Upper lobe of right lung (tissue), 1 donor: ENCODE results near the gene BTBD1. TPM values are rescaled to one million over a fixed set of nuclear protein-coding genes. Genes with fewer than 3 reads are reported as not detected.
A peak's percentile ranks its signal among the peaks of the same experiment; 100 is the strongest.

Source experiments
- ATAC-seq: fragments of 200-7000 bp; cut with Tn5 transposase; one replicate; pipeline ENCODE4 v1.9.1; 2020; ENCODE audit warnings: mild to moderate bottlenecking, moderate library complexity
- DNase-seq: peaks from one replicate; pipeline ENCODE4 v3.0.0-alpha.2; 2020
- H3K27ac ChIP-seq: fragments of 200-600 bp; one replicate; pipeline ENCODE4 v1.8.0; 2022
- H3K27me3 ChIP-seq: fragments of 200-600 bp; one replicate; pipeline ENCODE4 v1.8.0; 2022; ENCODE audit warnings: mild to moderate bottlenecking
- H3K36me3 ChIP-seq: fragments of 200-600 bp; one replicate; pipeline ENCODE4 v1.8.0; 2022
- H3K4me1 ChIP-seq: fragments of 200-600 bp; one replicate; pipeline ENCODE4 v1.8.0; 2022
- H3K4me3 ChIP-seq: fragments of 200-600 bp; one replicate; pipeline ENCODE4 v1.8.0; 2022; ENCODE audit warnings: mild to moderate bottlenecking
- H3K9me3 ChIP-seq: fragments of 200-600 bp; one replicate; pipeline ENCODE4 v1.8.0; 2022
- CTCF ChIP-seq: fragments of 200-600 bp; IDR thresholded peaks from one replicate; pipeline ENCODE4 v1.8.0; 2022; ENCODE audit warnings: antibody characterized with exemption
- intact Hi-C: fragments of 100-400 bp; cut with DNase I; formaldehyde crosslinking; loops from one replicate; pipeline ENCODE4 v1.11.0; 2022
- total RNA-seq: library from RNA; stranded (reverse); fragmentation: NEBNext Ultra II Directional; extraction: Animal tissue kit (Norgen Biotek cat#: 25700); gene quantifications from one replicate; pipeline ENCODE4 v1.2.1, GENCODE V29; 2021
- donor health status: DM: no; HTN: yes; CAD: no; lungs with severe emphysema.

Gene BTBD1
- total RNA-seq, 1 donor from 2014 or later, result 44.6 TPM

- no peaks in the 10 kb centered on the region for H3K9me3 ChIP-seq
- no peak for TF ChIP-seq CTCF
- peak overlapping the region; percentile 67 for H3K4me3 ChIP-seq
- no peaks in the 10 kb centered on the region for H3K36me3 ChIP-seq
- peaks cover 12% of the 10 kb centered on the region for H3K4me1 ChIP-seq
- H3K27me3 ChIP-seq, result no peaks in the 10 kb centered on the region
- H3K27ac ChIP-seq, result peak overlapping the region; percentile 87
- DNase-seq, result peak; percentile 84
- peak; percentile 87 for ATAC-seq
- intact Hi-C loops, result no loop called here
Observed at GRCh38 chr15:83108266-83109219, 41.5 kb upstream of the BTBD1 start.

- Histone ChIP-seq H3K4me1 (peaks cover 10% of the 10 kb centered on the region), H3K9me3 (no peaks in the 10 kb centered on the region), H3K4me3 (peak overlapping the region; percentile 67), H3K27ac (peak overlapping the region; percentile 87), H3K36me3 (no peaks in the 10 kb centered on the region), H3K27me3 (no peaks in the 10 kb centered on the region)
- intact Hi-C loops, result no loop called here
- ATAC-seq (no peak), DNase-seq (no peak)
- TF ChIP-seq CTCF, result no peak
Observed at GRCh38 chr15:83107841-83108181, 40.8 kb upstream of the BTBD1 start.

DNA sequence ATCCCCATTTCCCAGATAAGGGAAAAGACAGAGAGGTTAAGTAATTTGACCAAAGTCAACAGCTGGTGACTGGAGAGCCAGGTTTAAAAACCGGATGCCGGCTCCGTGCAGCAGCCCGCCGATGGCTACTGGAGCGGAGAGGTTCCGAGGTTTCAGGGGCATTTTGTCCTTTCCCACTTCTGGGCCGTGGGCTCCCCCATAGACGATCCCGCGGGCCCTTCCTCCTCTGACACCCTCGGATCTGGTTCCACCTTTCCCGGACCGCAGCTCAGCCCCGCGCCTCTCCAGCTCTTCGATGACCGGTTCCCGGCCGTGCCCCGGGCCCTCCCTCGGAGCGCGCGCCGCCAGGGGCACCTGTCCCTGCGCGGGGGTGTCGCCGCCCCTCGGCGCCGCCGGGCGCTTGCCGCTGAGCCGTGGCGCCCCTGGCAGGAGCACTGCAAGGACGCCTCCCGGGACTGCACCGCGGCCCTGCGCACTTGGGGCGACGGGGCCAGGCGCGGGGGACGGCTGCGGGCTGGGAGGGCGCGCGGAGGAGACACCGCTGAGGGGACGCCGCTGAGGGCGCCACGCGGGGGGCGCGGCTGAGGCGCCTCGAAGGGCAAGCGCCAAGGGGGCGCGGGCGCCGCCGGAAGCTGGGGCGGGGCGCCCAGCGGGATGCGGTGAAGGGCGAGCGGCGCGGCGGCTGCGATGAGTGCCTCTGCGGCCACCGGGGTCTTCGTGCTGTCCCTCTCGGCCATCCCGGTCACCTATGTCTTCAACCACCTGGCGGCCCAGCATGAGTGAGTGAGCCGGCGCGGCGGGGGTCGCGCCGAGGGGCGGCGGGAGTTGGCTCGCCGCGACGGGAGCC is 40.2 kb upstream of the BTBD1 start, which contains the start of gene TM6SF1:
Gene TM6SF1 (plus strand): TSS at position 652 of the 847 bp plus-strand sequence. CDS start 36 bp downstream, at position 688.
- peak within 1 kb of the TSS; percentile 87 for H3K27ac ChIP-seq
- DNase-seq, result peak; percentile 72
- no peaks in the 10 kb centered on the region for H3K27me3 ChIP-seq

DNA sequence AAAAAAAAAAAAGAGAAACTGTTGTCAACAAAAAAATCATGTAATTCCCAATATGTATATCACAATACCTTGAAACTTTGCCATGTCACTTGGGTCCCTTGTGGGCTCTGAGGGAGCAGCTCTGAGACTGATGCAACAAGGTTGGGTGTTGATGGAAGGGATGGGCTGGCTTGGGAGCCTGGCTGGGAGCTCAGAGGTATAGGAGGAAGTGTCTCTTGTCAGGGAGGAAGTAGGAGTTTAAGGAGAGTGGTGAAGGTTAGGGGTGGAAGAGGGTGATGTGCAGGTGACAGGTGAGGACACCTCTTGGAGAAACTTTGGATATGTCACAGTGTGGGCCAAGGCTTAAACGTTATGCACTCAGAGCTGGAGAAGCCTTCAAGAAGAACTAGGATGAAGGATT is 38.4 kb upstream of the BTBD1 start:
- intact Hi-C loops, result no loop called here

More for the DNA sequence above, 40.2 kb upstream of the BTBD1 start, which contains the start of gene TM6SF1:
- Histone ChIP-seq H3K9me3 (no peaks in the 10 kb centered on the region), H3K4me1 (peaks cover 10% of the 10 kb centered on the region), H3K36me3 (no peaks in the 10 kb centered on the region), H3K4me3 (peak within 1 kb of the TSS; percentile 67)
- ATAC-seq, result peak; percentile 32
- intact Hi-C loops, result no loop called here
- no peak for TF ChIP-seq CTCF

More for the DNA sequence above, 38.4 kb upstream of the BTBD1 start:
- no peak for ATAC-seq
- Histone ChIP-seq H3K27ac (no peak overlapping the region), H3K4me1 (peaks cover 13% of the 10 kb centered on the region), H3K9me3 (no peaks in the 10 kb centered on the region), H3K4me3 (no peak overlapping the region), H3K27me3 (no peaks in the 10 kb centered on the region), H3K36me3 (no peaks in the 10 kb centered on the region)
- no peak for TF ChIP-seq CTCF
- no peak for DNase-seq
